ENCODE data around the gene PPFIA1.

GRCh38 chr11:70353329-70353728 is 82.8 kb downstream of the PPFIA1 start:
- TF ChIP-seq CTCF (IDR thresholded peaks at IDR 0.05) (no peak), ELF4 (CRISPR knock-in tag; IDR thresholded peaks at IDR 0.05; ENCODE audit: low read depth) (no peak), IRF1 (CRISPR knock-in tag; IDR thresholded peaks at IDR 0.05) (no peak), TEAD1 (CRISPR knock-in tag; IDR thresholded peaks at IDR 0.05) (no peak), NFYB (CRISPR knock-in tag; conservative IDR thresholded peaks at IDR 0.05; ENCODE audit: low read depth) (no peak)

Data from WTC11 (cell line).